D721Med (cell line): ENCODE data around the gene SLC36A3.

Experiments
- DNase-seq: peaks from one replicate; pipeline ENCODE4 v3.0.0; 2011; ENCODE audit warnings: low spot score; ENCODE audit not compliant: insufficient read length
- FAIRE-seq: peaks from 2 replicates; lab custom pipeline; 2011; peaks lifted over from hg19 to GRCh38; lab: Jason Lieb, UNC
- CTCF ChIP-seq: IDR thresholded peaks from 2 replicates; pipeline ENCODE4 v1.5.1; 2012; ENCODE audit warnings: mild to moderate bottlenecking, control low read depth; ENCODE audit not compliant: insufficient read depth; ENCODE audit errors: missing control alignments

Gene SLC36A3

GRCh38 chr5:151303666-151304065 lies at the start of gene SLC36A3:
Gene SLC36A3, minus strand, starts transcription at chr5:151303766. Its CDS starts 412 bp downstream, at chr5:151303354.
- FAIRE-seq (no peak), DNase-seq (no peak)
- TF ChIP-seq CTCF = no peak

- FAIRE-seq = no peak
These were observed 48.1 kb upstream of the SLC36A3 start for GRCh38 chr5:151351671-151352070.

GRCh38 chr5:151348789-151349188 lies 45.2 kb upstream of the SLC36A3 start:
- FAIRE-seq = no peak
- DNase-seq = no peak
- no peak for TF ChIP-seq CTCF

More at GRCh38 chr5:151351671-151352070, 48.1 kb upstream of the SLC36A3 start:
- DNase-seq = no peak
- no peak for TF ChIP-seq CTCF

GRCh38 chr5:151347369-151347768 lies 43.8 kb upstream of the SLC36A3 start, which contains the start of gene SLC36A2:
Gene SLC36A2, minus strand, starts transcription at chr5:151347559. Its CDS starts 99 bp downstream, at chr5:151347460.
- DNase-seq = no peak
- no peak for FAIRE-seq
- no peak for TF ChIP-seq CTCF

- DNase-seq (no peak), FAIRE-seq (no peak)
- TF ChIP-seq CTCF = no peak
These were observed 42.4 kb upstream of the SLC36A3 start for GRCh38 chr5:151345808-151346478.

- FAIRE-seq = no peak
- DNase-seq = no peak
- no peak for TF ChIP-seq CTCF
These were observed 41.7 kb upstream of the SLC36A3 start for GRCh38 chr5:151345187-151345807.

GRCh38 chr5:151344088-151344487 lies 40.5 kb upstream of the SLC36A3 start:
- TF ChIP-seq CTCF = no peak
- FAIRE-seq (no peak), DNase-seq (no peak)
